OCI-LY7 (cell line): ENCODE measurements around the gene HOXB8. TPM values are rescaled to one million over a fixed set of nuclear protein-coding genes. Genes with fewer than 3 reads are reported as not detected.

ENCODE experiments used
- BruUV-seq: library from RNA; stranded (reverse); fragments of 400-500 nt; replicated peaks from 2 replicates; lab custom pipeline; 2021; lab: Mats Ljungman, UMichigan
- CTCF ChIA-PET: fragments of 300-600 bp; sonication (Branson Sonifier 250); formaldehyde crosslinking; loops from one replicate; lab custom pipeline; 2022; ENCODE audit warnings: antibody characterized with exemption; ENCODE audit not compliant: unreplicated experiment; lab: Charles Lee
- POLR2A ChIA-PET: fragments of 300-600 bp; sonication (Branson Sonifier 250); formaldehyde crosslinking; loops from one replicate; lab custom pipeline; 2022; ENCODE audit warnings: antibody characterized with exemption; lab: Charles Lee
- DNase-seq: peaks from one replicate; pipeline ENCODE4 v3.0.0-alpha.2; 2015; ENCODE audit warnings: low spot score
- H2AFZ ChIP-seq: fragments of 200-600 bp; sonication (generic), shearing (Covaris generic); 2 replicates; pipeline ENCODE4 v1.6.1; 2014; ENCODE audit warnings: mild to moderate bottlenecking, antibody characterized with exemption, low read length, moderate library complexity
- H3K27ac ChIP-seq: fragments of 200-600 bp; sonication (generic); 2 replicates; pipeline ENCODE4 v1.5.1; 2014; ENCODE audit warnings: mixed run types, low read depth, mild to moderate bottlenecking, moderate library complexity, low read length, inconsistent platforms; ENCODE audit not compliant: poor library complexity, severe bottlenecking
- H3K36me3 ChIP-seq: fragments of 200-600 bp; sonication (generic); 2 replicates; pipeline ENCODE4 v1.6.1; 2014; ENCODE audit warnings: mild to moderate bottlenecking, antibody characterized with exemption, low read length, moderate library complexity, mixed read lengths; ENCODE audit not compliant: insufficient read depth
- H3K4me1 ChIP-seq: fragments of 200-600 bp; sonication (generic); 2 replicates; pipeline ENCODE4 v1.5.1; 2014; ENCODE audit warnings: mild to moderate bottlenecking, low read length; ENCODE audit not compliant: insufficient read depth, poor library complexity, severe bottlenecking
- H3K4me2 ChIP-seq: fragments of 200-600 bp; sonication (generic); 2 replicates; pipeline ENCODE4 v1.6.1; 2014; ENCODE audit warnings: mild to moderate bottlenecking, low read length
- H3K4me3 ChIP-seq: fragments of 200-600 bp; sonication (generic); 2 replicates; pipeline ENCODE4 v1.5.1; 2014; ENCODE audit warnings: mild to moderate bottlenecking, low read depth, low read length; ENCODE audit not compliant: poor library complexity, severe bottlenecking
- H3K79me2 ChIP-seq: fragments of 200-600 bp; sonication (generic); 2 replicates; pipeline ENCODE4 v1.6.1; 2016; ENCODE audit warnings: low read depth, mild to moderate bottlenecking, low read length, moderate library complexity, mixed read lengths; ENCODE audit not compliant: insufficient read depth
- H3K9me2 ChIP-seq: fragments of 200-600 bp; sonication (generic); 2 replicates; pipeline ENCODE4 v1.6.1; 2016; ENCODE audit warnings: mild to moderate bottlenecking, low read length, mixed read lengths; ENCODE audit not compliant: insufficient read depth
- H3K9me3 ChIP-seq: fragments of 200-600 bp; sonication (generic); 2 replicates; pipeline ENCODE4 v1.6.1; 2014; ENCODE audit warnings: mild to moderate bottlenecking, mixed run types, low read length, mixed read lengths
- H4K20me1 ChIP-seq: fragments of 200-600 bp; sonication (generic); 2 replicates; pipeline ENCODE4 v1.6.1; 2014; ENCODE audit warnings: mild to moderate bottlenecking, antibody characterized with exemption, low read length, moderate library complexity, mixed read lengths; ENCODE audit not compliant: insufficient read depth
- EZH2phosphoT487 ChIP-seq: fragments of 200-600 bp; sonication (generic); IDR thresholded peaks from 2 replicates; pipeline ENCODE4 v1.6.1; 2018; ENCODE audit warnings: low read depth, borderline replicate concordance, mild to moderate bottlenecking, mixed run types, antibody characterized with exemption, low read length, moderate library complexity, mixed read lengths
- intact Hi-C: fragments of 100-400 bp; cut with micrococcal nuclease; formaldehyde crosslinking; loops from one replicate; pipeline ENCODE4 v1.10.0; 2022; ENCODE audit not compliant: unreplicated experiment
- total RNA-seq, 2 experiments: library from RNA; depleted of rRNA in 1 of 2; stranded (reverse); fragments of >200 nt in 1 of 2; shearing (Covaris generic) in 1 of 2; gene quantifications; 2 replicates each; pipeline ENCODE4 v1.2.3, GENCODE V29; 2014 to 2022
- TF ChIP-seq, protein P1 (sequence below): fragments of 200-600 bp; sonication (generic); conservative IDR thresholded peaks from 2 replicates; pipeline ENCODE4 v1.5.1; 2014; ENCODE audit warnings: mild to moderate bottlenecking, antibody characterized with exemption, low read length, moderate library complexity, mixed read lengths

The HOXB8 gene
- total RNA-seq, 2 experiments from 2014 or later = not detected

DNA sequence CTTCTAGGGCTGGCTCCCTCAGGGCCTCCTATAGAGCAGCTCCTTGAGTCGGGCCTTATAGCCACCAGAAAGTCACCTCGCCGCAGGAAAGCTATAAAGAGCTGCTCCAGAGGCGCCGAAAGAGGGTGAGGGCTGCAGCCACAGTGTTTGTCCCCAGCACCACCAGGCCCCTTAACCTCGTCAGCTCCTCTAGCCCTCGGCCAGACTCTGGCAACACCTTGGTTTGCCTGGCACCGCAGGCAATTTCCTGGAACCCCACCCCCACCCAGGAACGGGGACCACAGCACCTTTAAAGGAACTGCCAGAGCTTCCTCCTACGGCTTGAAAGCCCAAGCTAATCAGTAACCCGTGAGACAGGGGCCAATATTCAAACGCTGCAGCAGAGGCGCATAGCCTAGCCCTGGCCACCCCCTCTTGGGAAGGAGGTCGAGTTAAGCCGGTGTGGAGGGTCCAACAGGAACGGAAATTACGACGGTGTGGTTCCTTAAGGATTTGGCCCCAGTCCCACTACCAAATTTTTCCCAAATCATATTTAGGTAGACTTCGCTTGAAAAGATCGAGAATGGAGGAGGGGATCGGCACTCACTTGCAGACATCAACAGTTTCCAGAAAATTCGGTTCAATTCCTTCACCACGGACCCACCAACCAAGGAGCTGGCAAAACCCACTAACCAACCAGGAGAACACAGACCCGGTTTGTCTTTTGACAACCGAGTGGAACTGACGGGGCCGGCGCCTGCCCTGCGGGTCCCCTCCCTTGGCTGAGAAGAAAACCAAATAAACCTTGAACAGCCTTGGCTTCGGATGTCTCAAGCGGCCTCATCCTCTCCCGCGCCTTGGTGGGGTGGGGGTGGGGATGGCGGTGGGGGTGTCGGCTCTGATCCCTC lies 13.3 kb downstream of the HOXB8 start:
- POLR2A ChIA-PET = no interaction called here
- TF ChIP-seq, protein P1, sequence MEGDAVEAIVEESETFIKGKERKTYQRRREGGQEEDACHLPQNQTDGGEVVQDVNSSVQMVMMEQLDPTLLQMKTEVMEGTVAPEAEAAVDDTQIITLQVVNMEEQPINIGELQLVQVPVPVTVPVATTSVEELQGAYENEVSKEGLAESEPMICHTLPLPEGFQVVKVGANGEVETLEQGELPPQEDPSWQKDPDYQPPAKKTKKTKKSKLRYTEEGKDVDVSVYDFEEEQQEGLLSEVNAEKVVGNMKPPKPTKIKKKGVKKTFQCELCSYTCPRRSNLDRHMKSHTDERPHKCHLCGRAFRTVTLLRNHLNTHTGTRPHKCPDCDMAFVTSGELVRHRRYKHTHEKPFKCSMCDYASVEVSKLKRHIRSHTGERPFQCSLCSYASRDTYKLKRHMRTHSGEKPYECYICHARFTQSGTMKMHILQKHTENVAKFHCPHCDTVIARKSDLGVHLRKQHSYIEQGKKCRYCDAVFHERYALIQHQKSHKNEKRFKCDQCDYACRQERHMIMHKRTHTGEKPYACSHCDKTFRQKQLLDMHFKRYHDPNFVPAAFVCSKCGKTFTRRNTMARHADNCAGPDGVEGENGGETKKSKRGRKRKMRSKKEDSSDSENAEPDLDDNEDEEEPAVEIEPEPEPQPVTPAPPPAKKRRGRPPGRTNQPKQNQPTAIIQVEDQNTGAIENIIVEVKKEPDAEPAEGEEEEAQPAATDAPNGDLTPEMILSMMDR = no peak
- no peak for TF ChIP-seq EZH2phosphoT487
- intact Hi-C loops = no loop called here
- CTCF ChIA-PET = interaction anchor here (0.6 kb wide), 1 partner anchor 400 kb away, joined by 3 read pairs; no protein-coding TSS in a partner anchor
- H3K79me2 ChIP-seq = no peaks in the 10 kb centered on the region
- no peak for DNase-seq
- H3K9me2 ChIP-seq = no peaks in the 10 kb centered on the region
- no peak overlapping the region for H3K27ac ChIP-seq
- H3K9me3 ChIP-seq = no peaks in the 10 kb centered on the region
- BruUV-seq = no TSS peak
- H2AFZ ChIP-seq = no peak overlapping the region
- no peak overlapping the region for H3K4me2 ChIP-seq
- no peaks in the 10 kb centered on the region for H3K36me3 ChIP-seq
- peaks cover 6% of the 10 kb centered on the region for H3K4me1 ChIP-seq
- H4K20me1 ChIP-seq = no peaks in the 10 kb centered on the region
- no peak overlapping the region for H3K4me3 ChIP-seq

DNA sequence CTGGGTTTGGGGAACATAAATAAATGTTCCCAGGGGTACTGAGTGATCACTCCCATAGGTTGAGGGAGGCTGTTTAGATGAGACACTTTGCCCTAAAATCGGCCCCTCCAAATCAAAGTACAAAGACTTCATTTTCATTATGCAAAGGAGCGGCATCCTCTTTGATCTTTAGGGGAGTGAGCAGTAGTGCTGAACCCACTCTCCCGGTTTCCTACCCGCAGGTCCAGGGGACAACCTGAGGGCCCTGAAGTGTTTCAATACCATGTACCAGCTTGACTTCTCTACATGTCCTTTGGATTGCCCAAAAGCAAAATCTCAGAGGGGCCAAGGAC lies 13.9 kb downstream of the HOXB8 start:
- POLR2A ChIA-PET = no interaction called here

More for the DNA sequence above, 13.9 kb downstream of the HOXB8 start:
- Histone ChIP-seq H3K79me2 (no peaks in the 10 kb centered on the region), H3K36me3 (no peaks in the 10 kb centered on the region), H3K9me3 (no peaks in the 10 kb centered on the region), H2AFZ (no peak overlapping the region), H4K20me1 (no peaks in the 10 kb centered on the region), H3K4me2 (no peak overlapping the region), H3K4me3 (no peak overlapping the region), H3K27ac (no peak overlapping the region), H3K4me1 (peaks cover 6% of the 10 kb centered on the region), H3K9me2 (no peaks in the 10 kb centered on the region)
- intact Hi-C loops = no loop called here
- TF ChIP-seq EZH2phosphoT487 = no peak
- TF ChIP-seq, protein P1 = no peak
- CTCF ChIA-PET = interaction anchor here (0.6 kb wide), 1 partner anchor 400 kb away, joined by 3 read pairs; no protein-coding TSS in a partner anchor
- DNase-seq = no peak
- no TSS peak for BruUV-seq
